Activated CD4-positive, alpha-beta T cell treated with anti-CD3 and anti-CD28 coated beads, Interleukin-2, amount 10 ng/mL, durations not matched to agents 7 days and 5 days (primary cell): ENCODE measurements around the gene GRK4. TPM values are rescaled to one million over a fixed set of nuclear protein-coding genes. Genes with fewer than 3 reads are reported as not detected.

Source experiments
- CTCF ChIA-PET: fragments of 350-600 bp; sonication (Branson Sonifier 250); formaldehyde crosslinking; loops from one replicate; lab custom pipeline; 2021; ENCODE audit warnings: antibody characterized with exemption; lab: Charles Lee
- POLR2A ChIA-PET: fragments of 350-600 bp; sonication (Branson Sonifier 250); formaldehyde crosslinking; loops from one replicate; lab custom pipeline; 2021; ENCODE audit warnings: antibody characterized with exemption; lab: Charles Lee
- DNase-seq: peaks from one replicate; pipeline ENCODE4 v3.0.0-alpha.2; 2020
- H3K27ac Mint-ChIP-seq: one replicate; pipeline ENCODE4 v1.8.0; 2021; ENCODE audit warnings: mild to moderate bottlenecking, moderate library complexity, mixed read lengths
- H3K27me3 Mint-ChIP-seq: one replicate; pipeline ENCODE4 v1.8.0; 2021; ENCODE audit warnings: mixed read lengths
- H3K36me3 Mint-ChIP-seq: one replicate; pipeline ENCODE4 v1.8.0; 2021; ENCODE audit warnings: low read depth, mixed read lengths
- H3K4me1 Mint-ChIP-seq: one replicate; pipeline ENCODE4 v1.8.0; 2021; ENCODE audit warnings: mixed read lengths
- H3K4me3 Mint-ChIP-seq: one replicate; pipeline ENCODE4 v1.8.0; 2021; ENCODE audit warnings: mild to moderate bottlenecking, moderate library complexity, mixed read lengths
- H3K9me3 Mint-ChIP-seq: one replicate; pipeline ENCODE4 v1.8.0; 2021; ENCODE audit warnings: mixed read lengths
- total RNA-seq, 2 experiments: library from RNA; stranded (reverse); gene quantifications; one replicate each; pipeline ENCODE4 v1.2.3, GENCODE V29; 2021

The GRK4 gene
- total RNA-seq, 2 experiments from 2014 or later: 2.5 to 5.2 TPM

- Mint-ChIP-seq H3K9me3 (no peaks in the 10 kb centered on the region), H3K36me3 (no peaks in the 10 kb centered on the region), H3K4me3 (no peak overlapping the region), H3K27ac (no peak overlapping the region), H3K27me3 (peaks cover 8% of the 10 kb centered on the region), H3K4me1 (peaks cover 22% of the 10 kb centered on the region)
- ChIA-PET CTCF (interaction anchor here (1.2 to 1.3 kb wide), 2 partner anchors 12 to 32 kb away, joined by 3 to 5 read pairs; no protein-coding TSS in a partner anchor), POLR2A (no interaction called here)
- DNase-seq: no peak
Observed at GRCh38 chr4:3034231-3034630, 70.9 kb downstream of the GRK4 start.

GRCh38 chr4:3035249-3035648 lies 71.9 kb downstream of the GRK4 start:
- POLR2A ChIA-PET: no interaction called here
- no peaks in the 10 kb centered on the region for H3K36me3 Mint-ChIP-seq
- no peak overlapping the region for H3K27ac Mint-ChIP-seq
- peaks cover 8% of the 10 kb centered on the region for H3K27me3 Mint-ChIP-seq
- CTCF ChIA-PET: interaction anchor here (0.5 kb wide), 1 partner anchor 21 kb away, joined by 3 read pairs; no protein-coding TSS in a partner anchor
- no peaks in the 10 kb centered on the region for H3K9me3 Mint-ChIP-seq
- DNase-seq: no peak
- peaks cover 27% of the 10 kb centered on the region for H3K4me1 Mint-ChIP-seq
- H3K4me3 Mint-ChIP-seq: no peak overlapping the region

GRCh38 chr4:3035674-3036073 lies 72.3 kb downstream of the GRK4 start:
- ChIA-PET POLR2A (no interaction called here), CTCF (interaction anchor here (0.5 kb wide), 1 partner anchor 21 kb away, joined by 3 read pairs; no protein-coding TSS in a partner anchor)
- Mint-ChIP-seq H3K4me1 (peaks cover 30% of the 10 kb centered on the region), H3K27me3 (peaks cover 8% of the 10 kb centered on the region), H3K36me3 (no peaks in the 10 kb centered on the region), H3K9me3 (no peaks in the 10 kb centered on the region), H3K4me3 (no peak overlapping the region), H3K27ac (no peak overlapping the region)
- no peak for DNase-seq

- ChIA-PET POLR2A (no interaction called here), CTCF (interaction anchor here (1.0 to 1.4 kb wide), 3 partner anchors 9 to 62 kb away, joined by 3 to 7 read pairs (median 5); no protein-coding TSS in a partner anchor)
- no peaks in the 10 kb centered on the region for H3K36me3 Mint-ChIP-seq
- DNase-seq: no peak
- H3K9me3 Mint-ChIP-seq: no peaks in the 10 kb centered on the region
- peaks cover 35% of the 10 kb centered on the region for H3K4me1 Mint-ChIP-seq
- peaks cover 9% of the 10 kb centered on the region for H3K27me3 Mint-ChIP-seq
- H3K4me3 Mint-ChIP-seq: no peak overlapping the region
- H3K27ac Mint-ChIP-seq: no peak overlapping the region
Observed at GRCh38 chr4:3036131-3036952, 73.0 kb downstream of the GRK4 start.

- Mint-ChIP-seq H3K27ac (peak overlapping the region; percentile 79), H3K4me1 (peaks cover 49% of the 10 kb centered on the region), H3K4me3 (peak overlapping the region; percentile 44), H3K27me3 (peaks cover 7% of the 10 kb centered on the region), H3K36me3 (no peaks in the 10 kb centered on the region), H3K9me3 (no peaks in the 10 kb centered on the region)
- POLR2A ChIA-PET: no interaction called here
- DNase-seq: peak; percentile 38
- CTCF ChIA-PET: interaction anchor here (0.6 to 1.0 kb wide), 9 partner anchors 8 to 352 kb away, joined by 3 to 7 read pairs (median 3); no protein-coding TSS in a partner anchor
Observed at GRCh38 chr4:3037957-3038461, 74.6 kb downstream of the GRK4 start.

GRCh38 chr4:3039706-3040366 lies 76.5 kb downstream of the GRK4 start:
- peak overlapping the region; percentile 13 for H3K27ac Mint-ChIP-seq
- peaks cover 62% of the 10 kb centered on the region for H3K4me1 Mint-ChIP-seq
- ChIA-PET POLR2A (no interaction called here), CTCF (interaction anchor here (0.6 to 1.3 kb wide), 2 partner anchors 50 to 67 kb away, joined by 3 read pairs; no protein-coding TSS in a partner anchor)
- no peaks in the 10 kb centered on the region for H3K9me3 Mint-ChIP-seq
- DNase-seq: no peak
- H3K36me3 Mint-ChIP-seq: peaks cover 4% of the 10 kb centered on the region
- no peak overlapping the region for H3K4me3 Mint-ChIP-seq
- H3K27me3 Mint-ChIP-seq: peaks cover 7% of the 10 kb centered on the region

- Mint-ChIP-seq H3K36me3 (peaks cover 9% of the 10 kb centered on the region), H3K9me3 (peaks cover 5% of the 10 kb centered on the region), H3K4me1 (peaks cover 70% of the 10 kb centered on the region), H3K27me3 (peaks cover 7% of the 10 kb centered on the region), H3K27ac (no peak overlapping the region), H3K4me3 (no peak overlapping the region)
- no peak for DNase-seq
- ChIA-PET CTCF (interaction anchor here (0.6 to 1.3 kb wide), 5 partner anchors 32 to 506 kb away, joined by 3 to 5 read pairs (median 3); partner anchors contain the start of genes GRK4 and NOP14), POLR2A (no interaction called here)
Observed at GRCh38 chr4:3040452-3041191, 77.3 kb downstream of the GRK4 start.

- peaks cover 5% of the 10 kb centered on the region for H3K27me3 Mint-ChIP-seq
- peak; percentile 58 for DNase-seq
- CTCF ChIA-PET: interaction anchor here (0.6 to 1.3 kb wide), 8 partner anchors 9 to 760 kb away, joined by 3 to 5 read pairs (median 4); partner anchors contain the start of genes GRK4 and NOP14
- H3K9me3 Mint-ChIP-seq: peaks cover 10% of the 10 kb centered on the region
- POLR2A ChIA-PET: no interaction called here
- peaks cover 78% of the 10 kb centered on the region for H3K4me1 Mint-ChIP-seq
- peak overlapping the region; percentile 79 for H3K4me3 Mint-ChIP-seq
- peak overlapping the region; percentile 95 for H3K27ac Mint-ChIP-seq
- peaks cover 16% of the 10 kb centered on the region for H3K36me3 Mint-ChIP-seq
Observed at GRCh38 chr4:3041192-3042142, 78.1 kb downstream of the GRK4 start.

GRCh38 chr4:3042226-3042625 lies 78.9 kb downstream of the GRK4 start:
- POLR2A ChIA-PET: no interaction called here
- Mint-ChIP-seq H3K27me3 (peaks cover 4% of the 10 kb centered on the region), H3K36me3 (peaks cover 16% of the 10 kb centered on the region), H3K4me3 (peak overlapping the region; percentile 79), H3K9me3 (peaks cover 10% of the 10 kb centered on the region), H3K27ac (peak overlapping the region; percentile 95), H3K4me1 (peaks cover 76% of the 10 kb centered on the region)
- DNase-seq: no peak
- CTCF ChIA-PET: interaction anchor here (0.5 to 1.3 kb wide), 5 partner anchors 10 to 761 kb away, joined by 3 to 5 read pairs (median 4); no protein-coding TSS in a partner anchor

GRCh38 chr4:3043282-3044020 lies 80.1 kb downstream of the GRK4 start:
- peaks cover 10% of the 10 kb centered on the region for H3K9me3 Mint-ChIP-seq
- no peak overlapping the region for H3K27ac Mint-ChIP-seq
- no peak for DNase-seq
- H3K4me3 Mint-ChIP-seq: no peak overlapping the region
- ChIA-PET CTCF (interaction anchor here (0.6 to 1.1 kb wide), 3 partner anchors 12 to 78 kb away, joined by 3 to 5 read pairs (median 4); no protein-coding TSS in a partner anchor), POLR2A (no interaction called here)
- peaks cover 76% of the 10 kb centered on the region for H3K4me1 Mint-ChIP-seq
- H3K27me3 Mint-ChIP-seq: peaks cover 1% of the 10 kb centered on the region
- H3K36me3 Mint-ChIP-seq: peaks cover 16% of the 10 kb centered on the region
